Tibial artery (tissue), 4 donors: Measurements from ENCODE around the gene CDAN1.

Experiments used
- DNase-seq, 2 donors: peaks; one replicate each; pipeline ENCODE4 v3.0.0-alpha.2; 2019
- H3K27ac ChIP-seq, 2 donors: fragments of 200-600 bp; sonication (generic) in 1 of 2; 1 replicate in 1 of 2; 2 replicates in 1 of 2; pipeline ENCODE4 v1.5.1; 2018 to 2019; ENCODE audit warnings: mild to moderate bottlenecking in 1 of 2
- H3K27me3 ChIP-seq, 2 donors: fragments of 200-600 bp; sonication (generic) in 1 of 2; one replicate each; pipeline versions ENCODE4 v1.5.1 to v1.6.0; 2016 to 2019
- H3K36me3 ChIP-seq, 3 donors: fragments of 200-600 bp; sonication (generic) in 2 of 3; one replicate each; pipeline ENCODE4 v1.5.1; 2016 to 2019; ENCODE audit warnings: mild to moderate bottlenecking in 2 of 3
- H3K4me1 ChIP-seq, 4 donors: fragments of 200-600 bp; sonication (generic) in 2 of 4; 1 replicate in 3 of 4; 2 replicates in 1 of 4; pipeline ENCODE4 v1.5.1; 2016 to 2019
- H3K4me3 ChIP-seq, 2 donors: fragments of 200-600 bp; sonication (generic) in 1 of 2; 1 replicate in 1 of 2; 2 replicates in 1 of 2; pipeline ENCODE4 v1.5.1; 2018 to 2019; ENCODE audit warnings: mild to moderate bottlenecking in 2 of 2
- H3K9me3 ChIP-seq, 3 donors: fragments of 200-600 bp; sonication (generic) in 1 of 3; one replicate each; pipeline ENCODE4 v1.5.1; 2016 to 2019
- CTCF ChIP-seq, 2 experiments: fragments of 200-600 bp in 1 of 2; fragments of 450-650 bp in 1 of 2; IDR thresholded peaks; one replicate each; pipeline ENCODE4 v1.5.1; 2017 to 2019; ENCODE audit warnings: antibody characterized with exemption in 2 of 2, mild to moderate bottlenecking in 1 of 2, moderate library complexity in 1 of 2
- intact Hi-C: fragments of 100-400 bp; cut with DNase I; formaldehyde crosslinking; loops from one replicate; pipeline ENCODE4 v1.15.0; 2023; ENCODE audit warnings: low total_unique reads

The CDAN1 gene

GRCh38 chr15:42720071-42720470, 16.9 kb downstream of the CDAN1 start:
- H3K27ac ChIP-seq = no peak overlapping the region
- no peak for DNase-seq
- intact Hi-C loops = no loop called here
- peaks cover 0 to 3% (median 0%) of the 10 kb centered on the region in 4 donors for H3K4me1 ChIP-seq
- no peak for TF ChIP-seq CTCF (IDR thresholded peaks at IDR 0.05)
- H3K27me3 ChIP-seq = no peaks in the 10 kb centered on the region
- H3K36me3 ChIP-seq = peaks cover 54 to 84% (median 69%) of the 10 kb centered on the region in 3 donors
- H3K4me3 ChIP-seq = no peak overlapping the region
- no peaks in the 10 kb centered on the region for H3K9me3 ChIP-seq

GRCh38 chr15:42719043-42719442, 17.9 kb downstream of the CDAN1 start:
- Histone ChIP-seq H3K9me3 (no peaks in the 10 kb centered on the region), H3K4me3 (no peak overlapping the region), H3K27ac (no peak overlapping the region), H3K27me3 (no peaks in the 10 kb centered on the region), H3K4me1 (peaks cover 0 to 3% (median 0%) of the 10 kb centered on the region in 4 donors), H3K36me3 (peaks cover 45 to 74% (median 59%) of the 10 kb centered on the region in 3 donors)
- no peak for DNase-seq
- intact Hi-C loops = no loop called here
- TF ChIP-seq CTCF (IDR thresholded peaks at IDR 0.05) = no peak

GRCh38 chr15:42716626-42717025, 20.3 kb downstream of the CDAN1 start:
- DNase-seq = no peak
- Histone ChIP-seq H3K4me1 (peaks cover 0 to 3% (median 0%) of the 10 kb centered on the region in 4 donors), H3K36me3 (peaks cover 33 to 50% (median 36%) of the 10 kb centered on the region in 3 donors), H3K27me3 (no peaks in the 10 kb centered on the region), H3K27ac (no peak overlapping the region), H3K9me3 (no peaks in the 10 kb centered on the region), H3K4me3 (no peak overlapping the region)
- no peak for TF ChIP-seq CTCF (IDR thresholded peaks at IDR 0.05)
- intact Hi-C loops = no loop called here

GRCh38 chr15:42716125-42716524, 20.8 kb downstream of the CDAN1 start:
- no peak overlapping the region for H3K27ac ChIP-seq
- intact Hi-C loops = no loop called here
- no peaks in the 10 kb centered on the region for H3K9me3 ChIP-seq
- no peaks in the 10 kb centered on the region for H3K27me3 ChIP-seq
- no peak for TF ChIP-seq CTCF (IDR thresholded peaks at IDR 0.05)
- DNase-seq = no peak
- peaks cover 31 to 48% (median 33%) of the 10 kb centered on the region in 3 donors for H3K36me3 ChIP-seq
- H3K4me3 ChIP-seq = no peak overlapping the region
- H3K4me1 ChIP-seq = peaks cover 0 to 2% (median 0%) of the 10 kb centered on the region in 4 donors

GRCh38 chr15:42712584-42712983, 24.3 kb downstream of the CDAN1 start:
- Histone ChIP-seq H3K4me1 (peaks cover 0 to 8% (median 1%) of the 10 kb centered on the region in 4 donors), H3K36me3 (peaks cover 4 to 23% (median 4%) of the 10 kb centered on the region in 3 donors), H3K4me3 (no peak overlapping the region), H3K27ac (no peak overlapping the region), H3K27me3 (no peaks in the 10 kb centered on the region), H3K9me3 (no peaks in the 10 kb centered on the region)
- intact Hi-C loops = no loop called here
- TF ChIP-seq CTCF (IDR thresholded peaks at IDR 0.05) = no peak
- no peak for DNase-seq

GRCh38 chr15:42711746-42712145, 25.2 kb downstream of the CDAN1 start:
- H3K36me3 ChIP-seq = peaks cover 0 to 15% (median 0%) of the 10 kb centered on the region in 3 donors
- peaks cover 0 to 16% (median 4%) of the 10 kb centered on the region in 4 donors for H3K4me1 ChIP-seq
- DNase-seq = no peak
- no peak for TF ChIP-seq CTCF (IDR thresholded peaks at IDR 0.05)
- no peaks in the 10 kb centered on the region for H3K27me3 ChIP-seq
- H3K9me3 ChIP-seq = no peaks in the 10 kb centered on the region
- no peak overlapping the region for H3K4me3 ChIP-seq
- intact Hi-C loops = no loop called here
- H3K27ac ChIP-seq = no peak overlapping the region
